Subcutaneous adipose tissue (tissue), 4 donors: ENCODE results near the gene TMC7. TPM values are rescaled to one million over a fixed set of nuclear protein-coding genes. Genes with fewer than 3 reads are reported as not detected.

Experiments
- CTCF ChIP-seq: fragments of 450-650 bp; IDR thresholded peaks from one replicate; pipeline ENCODE4 v1.5.1; 2016; ENCODE audit warnings: low read depth, mild to moderate bottlenecking, control low read depth, antibody characterized with exemption, moderate library complexity
- small RNA-seq: library from RNA; depleted of rRNA; stranded (forward); fragments of <200 nt; gene quantifications from one replicate; pipeline ENCODE3, GENCODE V24; 2016
- total RNA-seq, 4 donors: library from RNA; depleted of rRNA; stranded (reverse); fragments of >200 nt; gene quantifications; one replicate each; pipeline ENCODE4 v1.1.0, GENCODE V29; 2016

The TMC7 gene
- total RNA-seq, 4 donors from 2014 or later: 0.44 to 4.3 (median 2.0) TPM

- no peak for TF ChIP-seq CTCF
Measured at GRCh38 chr16:19110537-19111360, 127.0 kb downstream of the TMC7 start.

DNA sequence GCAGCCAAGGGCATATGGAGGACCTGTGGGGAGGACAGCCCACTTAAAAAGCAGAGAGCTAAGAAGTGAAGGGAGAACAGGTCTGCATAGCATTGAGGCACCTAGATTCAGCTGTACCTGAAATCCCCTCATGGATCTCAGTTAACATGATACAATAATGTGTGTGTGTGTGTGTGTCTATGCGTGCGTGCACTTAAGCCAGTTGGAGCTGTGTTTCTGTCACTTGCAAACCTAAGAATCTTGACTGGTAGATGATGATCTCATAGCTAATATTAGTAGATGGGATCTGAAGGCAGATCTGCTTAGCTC is 128.3 kb downstream of the TMC7 start:
- TF ChIP-seq CTCF: no peak

Small RNA genes within 50 kb of the gene (small RNA-seq; reads per million reads assigned to genes)
- gene RNU6-1340P: not detected

Other genes starting within 250 kb of the TMC7 start
- 1,000 to 10,000 TPM; 1,382 to 2,144 (median 2,003) TPM for gene RPS15A, start 193.6 kb upstream of the TMC7 start, total RNA-seq
- gene ARL6IP1, start 182.4 kb upstream of the TMC7 start, total RNA-seq: 100 to 1,000 TPM; 274 to 393 (median 335) TPM
- 100 to 1,000 TPM; 109 to 128 (median 117) TPM for gene SMG1, start 57.5 kb upstream of the TMC7 start, total RNA-seq
- 10 to 100 TPM in 3 of 4 donors, 1 to 10 TPM in 1; 9.5 to 26.0 (median 13.2) TPM for gene COQ7, start 83.7 kb downstream of the TMC7 start, total RNA-seq
- gene ITPRIPL2, start 130.0 kb downstream of the TMC7 start, total RNA-seq: 10 to 100 TPM; 45.0 to 72.0 (median 56.7) TPM
- 1 to 10 TPM; 1.3 to 9.2 (median 6.1) TPM for gene SYT17, start 184.3 kb downstream of the TMC7 start, total RNA-seq